Measurements from ENCODE around the gene SYT12. TPM values are rescaled to one million over a fixed set of nuclear protein-coding genes. Genes with fewer than 3 reads are reported as not detected.

The SYT12 gene, protein sequence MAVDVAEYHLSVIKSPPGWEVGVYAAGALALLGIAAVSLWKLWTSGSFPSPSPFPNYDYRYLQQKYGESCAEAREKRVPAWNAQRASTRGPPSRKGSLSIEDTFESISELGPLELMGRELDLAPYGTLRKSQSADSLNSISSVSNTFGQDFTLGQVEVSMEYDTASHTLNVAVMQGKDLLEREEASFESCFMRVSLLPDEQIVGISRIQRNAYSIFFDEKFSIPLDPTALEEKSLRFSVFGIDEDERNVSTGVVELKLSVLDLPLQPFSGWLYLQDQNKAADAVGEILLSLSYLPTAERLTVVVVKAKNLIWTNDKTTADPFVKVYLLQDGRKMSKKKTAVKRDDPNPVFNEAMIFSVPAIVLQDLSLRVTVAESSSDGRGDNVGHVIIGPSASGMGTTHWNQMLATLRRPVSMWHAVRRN
- total RNA-seq: 6.3 TPM

DNA sequence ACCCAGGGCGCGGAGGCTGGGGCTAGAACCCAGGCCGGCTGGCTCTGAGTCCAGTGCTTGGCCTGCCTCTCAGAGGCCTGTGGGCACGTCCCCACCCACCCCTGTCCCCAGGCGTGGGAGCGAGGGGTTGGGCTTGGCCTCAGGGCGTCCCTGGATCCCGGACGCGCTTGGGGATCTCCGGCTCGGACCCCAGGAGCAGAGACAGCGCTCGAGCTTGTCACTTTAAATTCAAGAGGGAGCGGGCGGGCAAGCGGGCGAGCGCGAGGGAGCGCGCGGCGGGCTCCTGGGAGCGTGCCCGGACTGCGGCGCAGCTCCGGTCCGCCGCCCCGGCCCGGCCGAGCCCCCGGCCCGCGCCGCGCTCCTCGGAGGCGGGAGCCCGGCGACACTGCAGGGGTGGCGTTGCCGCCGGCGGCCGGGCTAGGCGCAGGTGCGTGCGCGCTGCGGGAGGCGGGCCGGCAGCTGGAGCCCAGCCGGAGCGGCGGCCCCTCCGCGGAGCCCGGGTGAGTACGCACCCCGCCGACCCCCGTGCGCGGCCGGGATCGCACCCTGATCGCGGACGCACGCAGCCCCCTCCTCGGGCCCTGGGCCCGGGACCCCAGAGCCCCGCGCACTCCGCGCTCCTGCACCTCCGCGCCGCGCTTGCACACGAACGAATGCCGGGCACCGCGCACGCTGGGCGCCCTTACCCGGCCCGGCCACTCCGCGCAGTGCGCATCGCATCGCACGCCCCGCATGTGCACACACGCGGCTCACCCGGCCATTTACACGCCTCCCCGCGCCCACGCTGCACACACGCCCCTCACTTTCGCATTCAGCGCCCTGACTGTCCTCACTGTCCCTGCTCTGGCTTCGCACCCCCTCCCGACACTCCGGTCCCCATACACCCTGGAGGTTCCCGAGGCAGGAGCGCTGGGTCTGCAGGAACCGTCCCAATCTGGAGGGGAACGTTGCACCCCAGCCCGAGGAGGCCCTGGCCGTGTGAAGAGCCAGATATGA lies at the start of gene SYT12:
Gene SYT12 (plus strand): TSS at position 174 of the 996 bp plus-strand sequence. CDS start 7,011 bp downstream, outside the sequence.
- intact Hi-C loops (cut with DNase I): loop anchor here (2.0 kb wide), 1 partner anchor 64 kb away; the partner anchor contains the start of gene PC
- Histone ChIP-seq H3K4me1 (peaks cover 8 to 13% of the 10 kb centered on the region in 2 donors), H3K27ac (peak within 1 kb of the TSS; percentile 22 to 40), H3K27me3 (no peaks in the 10 kb centered on the region), H3K36me3 (no peaks in the 10 kb centered on the region), H3K4me3 (peak within 1 kb of the TSS; percentile 53 to 75), H3K9me3 (no peaks in the 10 kb centered on the region)
- TF ChIP-seq, protein P1, sequence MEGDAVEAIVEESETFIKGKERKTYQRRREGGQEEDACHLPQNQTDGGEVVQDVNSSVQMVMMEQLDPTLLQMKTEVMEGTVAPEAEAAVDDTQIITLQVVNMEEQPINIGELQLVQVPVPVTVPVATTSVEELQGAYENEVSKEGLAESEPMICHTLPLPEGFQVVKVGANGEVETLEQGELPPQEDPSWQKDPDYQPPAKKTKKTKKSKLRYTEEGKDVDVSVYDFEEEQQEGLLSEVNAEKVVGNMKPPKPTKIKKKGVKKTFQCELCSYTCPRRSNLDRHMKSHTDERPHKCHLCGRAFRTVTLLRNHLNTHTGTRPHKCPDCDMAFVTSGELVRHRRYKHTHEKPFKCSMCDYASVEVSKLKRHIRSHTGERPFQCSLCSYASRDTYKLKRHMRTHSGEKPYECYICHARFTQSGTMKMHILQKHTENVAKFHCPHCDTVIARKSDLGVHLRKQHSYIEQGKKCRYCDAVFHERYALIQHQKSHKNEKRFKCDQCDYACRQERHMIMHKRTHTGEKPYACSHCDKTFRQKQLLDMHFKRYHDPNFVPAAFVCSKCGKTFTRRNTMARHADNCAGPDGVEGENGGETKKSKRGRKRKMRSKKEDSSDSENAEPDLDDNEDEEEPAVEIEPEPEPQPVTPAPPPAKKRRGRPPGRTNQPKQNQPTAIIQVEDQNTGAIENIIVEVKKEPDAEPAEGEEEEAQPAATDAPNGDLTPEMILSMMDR (IDR thresholded peaks at IDR 0.05): no peak
- DNase-seq (ENCODE audit: low spot score in 2 of 2): no peak

DNA sequence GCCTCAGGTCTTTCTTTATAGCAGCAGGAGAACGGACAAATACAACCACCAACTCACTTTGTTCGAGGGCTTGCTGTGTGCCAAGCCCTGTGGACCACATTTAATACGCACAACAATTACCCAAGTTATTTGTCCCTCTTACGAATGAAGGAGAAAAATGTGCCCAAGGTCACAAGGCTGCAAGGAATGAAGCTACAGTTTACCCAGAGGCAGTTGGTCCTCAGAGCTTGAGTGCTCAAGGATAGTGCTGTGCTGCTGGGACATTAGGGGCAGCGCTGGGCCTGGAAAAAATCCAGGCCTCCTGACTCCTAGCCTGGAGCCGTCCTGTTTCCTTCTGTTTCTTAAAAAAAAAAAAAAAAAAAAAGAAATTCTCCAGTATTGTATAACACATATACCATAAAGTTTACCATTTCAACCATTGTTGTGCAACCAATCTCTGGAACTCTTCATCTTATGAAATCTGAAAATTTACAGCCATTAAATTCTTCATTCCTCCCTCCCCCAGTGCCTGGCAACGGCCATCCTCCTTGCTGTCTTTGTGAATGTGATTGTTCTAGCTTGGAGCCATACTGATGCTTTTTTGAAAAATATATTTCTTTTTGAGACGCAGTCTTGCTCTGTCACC lies 48.9 kb upstream of the SYT12 start:
- H3K4me3 ChIP-seq: no peak overlapping the region
- H3K36me3 ChIP-seq: no peaks in the 10 kb centered on the region
- no peak overlapping the region for H3K27ac ChIP-seq
- DNase-seq (ENCODE audit: low spot score in 2 of 2): no peak
- H3K27me3 ChIP-seq: no peaks in the 10 kb centered on the region
- TF ChIP-seq, protein P1 (IDR thresholded peaks at IDR 0.05): no peak
- H3K9me3 ChIP-seq: peaks cover 0 to 3% of the 10 kb centered on the region in 2 donors
- intact Hi-C loops (cut with DNase I): loop anchor here (2.0 to 5.0 kb wide), 5 partner anchors 58 to 143 kb away; partner anchors contain the start of genes KDM2A, RCE1 and RHOD
- peaks cover 15 to 18% of the 10 kb centered on the region in 2 donors for H3K4me1 ChIP-seq

DNA sequence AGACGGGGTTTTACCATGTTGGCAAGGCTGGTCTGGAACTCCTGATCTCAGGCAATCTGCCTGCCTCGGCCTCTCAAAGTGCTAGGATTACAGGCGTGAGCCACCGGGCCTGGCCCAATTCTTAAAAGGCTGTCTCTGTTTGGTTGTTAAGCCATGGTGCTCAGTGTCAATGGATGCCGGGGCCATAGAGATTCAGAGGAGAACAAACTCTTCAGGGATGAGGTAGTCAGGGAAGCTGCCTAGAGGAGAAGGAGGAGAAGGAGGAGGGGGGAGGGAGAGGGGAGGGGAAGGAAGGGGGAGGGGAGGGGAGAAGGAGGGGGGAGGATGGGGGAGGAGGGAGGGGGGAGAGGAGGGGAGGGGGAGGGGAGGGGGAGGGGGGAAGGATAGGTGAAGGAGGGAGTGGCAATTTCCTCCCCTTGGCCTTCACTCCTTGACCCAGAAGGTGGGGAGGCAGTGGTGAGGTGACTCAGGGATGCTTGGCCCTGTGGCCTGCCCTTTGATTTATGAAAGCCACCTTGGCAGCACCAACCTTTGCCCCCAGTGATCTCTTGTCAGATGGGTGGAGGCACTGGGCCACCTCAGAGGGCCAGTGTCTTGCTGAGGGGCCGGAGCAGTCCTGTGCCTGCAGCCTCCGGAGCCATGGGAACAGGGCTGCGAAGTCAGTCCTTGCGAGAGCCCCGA lies 48.1 kb upstream of the SYT12 start, which contains the start of gene C11orf86:
Gene C11orf86 (plus strand): TSS at position 581 of the 681 bp plus-strand sequence. CDS start 59 bp downstream, at position 640.
- Histone ChIP-seq H3K27me3 (no peaks in the 10 kb centered on the region), H3K36me3 (no peaks in the 10 kb centered on the region), H3K9me3 (peaks cover 0 to 10% of the 10 kb centered on the region in 2 donors), H3K4me3 (no peak within 1 kb of the TSS), H3K4me1 (peaks cover 15 to 18% of the 10 kb centered on the region in 2 donors), H3K27ac (no peak within 1 kb of the TSS)
- DNase-seq (ENCODE audit: low spot score in 2 of 2): no peak
- TF ChIP-seq, protein P1 (IDR thresholded peaks at IDR 0.05): no peak
- intact Hi-C loops (cut with DNase I): loop anchor here (5.0 kb wide), 4 partner anchors 57 to 142 kb away; partner anchors contain the start of genes KDM2A, RCE1 and RHOD

DNA sequence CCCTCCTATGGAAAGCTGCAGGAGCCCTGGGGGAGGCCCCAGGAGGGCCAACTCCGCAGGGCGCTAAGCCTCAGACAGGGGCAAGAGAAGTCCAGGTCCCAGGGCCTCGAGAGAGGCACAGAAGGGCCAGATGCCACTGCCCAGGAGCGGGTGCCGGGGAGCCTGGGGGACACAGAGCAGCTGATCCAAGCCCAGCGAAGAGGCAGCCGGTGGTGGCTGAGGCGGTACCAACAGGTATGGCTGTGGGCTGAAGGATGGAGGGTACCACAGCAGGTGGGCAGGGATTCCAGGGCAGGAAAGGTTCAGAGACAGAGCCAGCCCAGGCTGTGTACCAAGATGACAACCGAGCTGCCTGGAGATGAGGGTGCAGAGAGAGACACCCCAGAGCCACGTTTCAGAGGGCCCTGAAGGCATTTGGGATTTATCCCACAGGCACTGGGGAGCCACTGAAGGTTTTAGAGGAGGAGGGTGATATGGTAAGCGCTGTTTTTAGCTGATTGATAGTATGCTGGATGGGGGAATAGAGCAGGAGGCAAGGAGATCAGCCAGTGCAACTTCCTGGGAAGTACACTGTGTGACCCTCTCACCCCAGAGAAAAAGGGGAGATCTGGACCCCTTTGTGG lies 47.4 kb upstream of the SYT12 start:
- Histone ChIP-seq H3K36me3 (no peaks in the 10 kb centered on the region), H3K27me3 (no peaks in the 10 kb centered on the region), H3K9me3 (peaks cover 0 to 10% of the 10 kb centered on the region in 2 donors), H3K27ac (no peak overlapping the region), H3K4me1 (peaks cover 10 to 12% of the 10 kb centered on the region in 2 donors), H3K4me3 (no peak overlapping the region)
- TF ChIP-seq, protein P1 (IDR thresholded peaks at IDR 0.05): no peak
- intact Hi-C loops (cut with DNase I): no loop called here
- DNase-seq (ENCODE audit: low spot score in 2 of 2): no peak
